ENCODE results near the gene RPGRIP1L.
"Not testable (repeated sequence)": the region's sequence is repeated elsewhere in the genome, so short reads cannot be mapped to it uniquely, and the experiment has no call there.

The RPGRIP1L gene

GRCh38 chr16:53712065-53712464 lies 8.4 kb upstream of the RPGRIP1L start:
- DNase-seq (ENCODE audit: low read depth), result no peak

GRCh38 chr16:53711390-53711789 lies 7.7 kb upstream of the RPGRIP1L start:
- no peak for DNase-seq (ENCODE audit: low read depth)

GRCh38 chr16:53708490-53708889 lies 4.8 kb upstream of the RPGRIP1L start:
- DNase-seq (ENCODE audit: low read depth), result no peak

- DNase-seq (ENCODE audit: low read depth), result no peak
Measured at GRCh38 chr16:53707671-53708070, 4.0 kb upstream of the RPGRIP1L start.

- no peak for DNase-seq (ENCODE audit: low read depth)
Measured at GRCh38 chr16:53704445-53704813, 770 bp upstream of the RPGRIP1L start.

- DNase-seq (ENCODE audit: low read depth), result not testable (repeated sequence)
Measured at GRCh38 chr16:53698271-53698670, 5.4 kb downstream of the RPGRIP1L start.

GRCh38 chr16:53695070-53695469 lies 8.6 kb downstream of the RPGRIP1L start:
- DNase-seq (ENCODE audit: low read depth), result no peak

- DNase-seq (ENCODE audit: low read depth), result no peak
Measured at GRCh38 chr16:53693320-53693719, 10.3 kb downstream of the RPGRIP1L start.

- DNase-seq (ENCODE audit: low read depth), result no peak
Measured at GRCh38 chr16:53692146-53692545, 11.5 kb downstream of the RPGRIP1L start.

GRCh38 chr16:53690771-53691170 lies 12.9 kb downstream of the RPGRIP1L start:
- DNase-seq (ENCODE audit: low read depth), result no peak

GRCh38 chr16:53689636-53690035 lies 14.0 kb downstream of the RPGRIP1L start:
- no peak for DNase-seq (ENCODE audit: low read depth)

GRCh38 chr16:53686710-53687109 lies 16.9 kb downstream of the RPGRIP1L start:
- DNase-seq (ENCODE audit: low read depth), result no peak

- not testable (repeated sequence) for DNase-seq (ENCODE audit: low read depth)
Measured at GRCh38 chr16:53685334-53685733, 18.3 kb downstream of the RPGRIP1L start.

- DNase-seq (ENCODE audit: low read depth), result no peak
Measured at GRCh38 chr16:53681354-53681753, 22.3 kb downstream of the RPGRIP1L start.

- DNase-seq (ENCODE audit: low read depth), result peak; percentile 14
Measured at GRCh38 chr16:53680756-53681155, 22.9 kb downstream of the RPGRIP1L start.

- DNase-seq (ENCODE audit: low read depth), result no peak
Measured at GRCh38 chr16:53678756-53679343, 24.8 kb downstream of the RPGRIP1L start.

- DNase-seq (ENCODE audit: low read depth), result no peak
Measured at GRCh38 chr16:53678155-53678554, 25.5 kb downstream of the RPGRIP1L start.

- DNase-seq (ENCODE audit: low read depth), result peak; percentile 1
Measured at GRCh38 chr16:53673189-53673588, 30.5 kb downstream of the RPGRIP1L start.

GRCh38 chr16:53672461-53672860 lies 31.2 kb downstream of the RPGRIP1L start:
- peak; percentile 5 for DNase-seq (ENCODE audit: low read depth)

GRCh38 chr16:53668869-53669268 lies 34.8 kb downstream of the RPGRIP1L start:
- DNase-seq (ENCODE audit: low read depth), result peak; percentile 26

- DNase-seq (ENCODE audit: low read depth), result peak; percentile 73
Measured at GRCh38 chr16:53666786-53667415, 36.8 kb downstream of the RPGRIP1L start.

- DNase-seq (ENCODE audit: low read depth), result peak; percentile 92
Measured at GRCh38 chr16:53664724-53665345, 38.8 kb downstream of the RPGRIP1L start.

GRCh38 chr16:53662072-53662471 lies 41.6 kb downstream of the RPGRIP1L start:
- no peak for DNase-seq (ENCODE audit: low read depth)

- DNase-seq (ENCODE audit: low read depth), result peak; percentile 45
Measured at GRCh38 chr16:53654946-53655345, 48.7 kb downstream of the RPGRIP1L start.
